IPS-18c (cell line): Measurements from ENCODE around the gene RAI14.

ENCODE experiments used
- H3K4me3 ChIP-seq: 2 replicates; pipeline ENCODE4 v1.7.0; 2013; ENCODE audit warnings: low read depth, mild to moderate bottlenecking, low read length, moderate library complexity; ENCODE audit not compliant: insufficient read depth
- H3K9me3 ChIP-seq: one replicate; pipeline ENCODE4 v1.6.1; 2013; ENCODE audit warnings: mild to moderate bottlenecking, low read length, moderate library complexity; ENCODE audit not compliant: control insufficient read depth, insufficient read depth

RAI14 gene

DNA sequence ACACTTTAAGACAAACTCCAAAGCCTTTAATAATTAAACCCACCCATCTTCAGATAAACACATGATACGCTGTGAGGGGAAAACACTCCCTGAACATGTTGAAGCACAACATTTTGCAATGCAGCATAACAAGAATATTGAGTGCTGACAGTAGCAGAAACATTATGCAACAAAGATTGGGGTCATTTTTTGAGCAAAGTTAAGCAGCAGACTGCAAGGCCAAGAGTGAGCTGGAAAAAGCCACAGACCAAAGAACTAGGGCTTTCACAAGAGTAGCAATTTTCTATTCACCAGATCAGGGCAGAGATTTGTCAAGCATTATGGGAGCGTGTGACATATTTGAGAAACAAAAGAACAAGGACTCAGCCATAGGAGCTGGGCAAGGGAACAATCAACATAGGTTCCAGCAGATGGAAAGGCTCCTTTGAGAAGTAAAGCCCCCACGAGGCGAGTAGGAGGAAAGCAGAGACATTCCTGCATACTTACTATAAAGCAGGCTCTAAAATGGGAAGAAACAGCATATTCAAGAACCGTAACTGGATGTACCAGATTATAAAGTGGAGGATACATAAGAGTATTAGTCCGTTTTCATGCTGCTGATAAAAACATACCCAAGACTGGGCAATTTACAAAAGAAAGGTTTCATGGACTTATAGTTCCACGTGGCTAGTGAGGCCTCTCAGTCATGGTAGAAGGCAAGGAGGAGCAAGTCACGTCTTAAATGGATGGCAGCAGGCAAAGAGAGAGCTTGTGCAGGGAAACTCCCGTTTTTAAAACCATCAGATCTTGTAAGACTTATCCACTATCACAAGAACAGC lies 178.1 kb downstream of the RAI14 start:
- no peak overlapping the region for H3K4me3 ChIP-seq

DNA sequence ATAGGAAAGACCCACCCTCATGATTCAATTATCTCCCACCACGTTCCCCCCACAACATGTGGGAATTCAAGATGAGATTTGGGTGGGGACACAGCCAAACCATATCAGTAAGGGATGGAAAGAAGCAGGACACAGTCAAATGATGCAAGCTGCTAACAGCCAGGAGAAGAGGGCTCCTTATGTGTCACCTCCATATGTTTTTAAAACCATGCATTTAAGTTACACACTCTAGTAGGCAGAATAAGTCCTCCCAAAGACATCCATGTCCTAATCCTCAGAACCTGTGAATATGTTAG lies 178.6 kb downstream of the RAI14 start:
- Histone ChIP-seq H3K9me3 (no peaks in the 10 kb centered on the region), H3K4me3 (no peak overlapping the region)

More for the DNA sequence above, 178.1 kb downstream of the RAI14 start:
- no peaks in the 10 kb centered on the region for H3K9me3 ChIP-seq

DNA sequence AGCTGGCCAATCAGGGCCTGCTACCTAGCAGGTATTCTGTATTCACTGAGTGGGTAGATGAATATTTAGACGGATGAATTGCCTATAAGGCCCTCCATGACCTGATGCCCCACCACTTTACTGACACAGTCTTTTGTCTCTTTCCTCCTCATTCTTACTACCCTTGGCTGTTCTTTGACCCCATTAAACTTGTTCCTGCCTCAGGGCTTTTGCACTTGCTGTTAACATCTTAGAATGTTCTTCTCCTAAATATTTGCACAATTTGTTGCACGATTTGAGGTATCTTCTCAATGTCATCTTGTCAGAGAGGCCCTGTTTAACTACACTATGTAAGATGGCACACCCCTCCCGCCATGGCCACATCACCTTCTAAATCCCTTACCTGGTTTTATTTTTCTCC lies 179.5 kb downstream of the RAI14 start:
- no peak overlapping the region for H3K4me3 ChIP-seq
- no peaks in the 10 kb centered on the region for H3K9me3 ChIP-seq

- peak within 1 kb of the TSS; percentile 67 for H3K4me3 ChIP-seq
- no peaks in the 10 kb centered on the region for H3K9me3 ChIP-seq
Measured at GRCh38 chr5:34838785-34839714, 182.9 kb downstream of the RAI14 start, which contains the start of gene TTC23L. Gene TTC23L (plus strand): TSS chr5:34839164. CDS start chr5:34840672, 1,508 bp downstream.

GRCh38 chr5:34841816-34842215 lies 185.7 kb downstream of the RAI14 start:
- Histone ChIP-seq H3K4me3 (no peak overlapping the region), H3K9me3 (no peaks in the 10 kb centered on the region)

DNA sequence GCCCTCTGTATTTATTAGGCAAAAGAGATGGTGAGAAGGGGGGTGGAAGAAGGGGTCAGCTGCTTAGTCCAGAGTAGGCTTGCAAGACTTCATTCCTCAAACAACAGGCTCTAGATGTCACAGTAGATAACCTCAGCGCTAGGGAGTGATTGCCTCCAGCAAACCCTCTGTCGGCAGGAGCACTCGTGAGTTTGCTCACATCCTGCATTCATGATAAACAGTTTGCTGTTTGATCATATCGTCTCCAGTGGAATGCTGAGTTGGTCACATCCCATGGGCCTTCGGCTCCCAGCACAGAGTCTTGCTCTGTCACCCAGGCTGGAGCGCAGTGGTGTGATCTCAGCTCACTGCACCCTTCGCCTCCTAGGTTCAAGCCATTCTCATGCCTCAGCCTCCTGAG lies 186.4 kb downstream of the RAI14 start:
- no peak overlapping the region for H3K4me3 ChIP-seq
- no peaks in the 10 kb centered on the region for H3K9me3 ChIP-seq

DNA sequence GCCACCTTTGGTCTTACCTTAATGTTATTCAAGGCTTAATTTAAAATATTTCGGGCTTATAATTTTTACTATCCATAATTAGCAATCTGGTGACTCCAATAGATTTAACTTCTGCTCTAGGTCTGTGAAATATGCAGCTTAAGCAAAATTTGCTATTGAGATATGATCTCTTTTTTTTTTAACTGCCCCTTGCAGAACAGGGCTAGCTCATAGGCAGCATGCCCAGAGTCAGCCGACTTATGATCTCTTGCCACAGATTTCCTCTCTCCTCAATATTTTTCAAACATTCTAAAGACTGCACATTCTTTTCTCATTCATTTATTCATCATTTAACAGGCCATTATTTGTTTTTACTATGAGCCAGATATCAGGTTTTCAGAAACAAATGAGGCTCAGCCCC lies 187.4 kb downstream of the RAI14 start:
- H3K9me3 ChIP-seq: no peaks in the 10 kb centered on the region
- no peak overlapping the region for H3K4me3 ChIP-seq

- no peak overlapping the region for H3K4me3 ChIP-seq
- no peaks in the 10 kb centered on the region for H3K9me3 ChIP-seq
Measured at GRCh38 chr5:34844106-34844505, 188.0 kb downstream of the RAI14 start.

DNA sequence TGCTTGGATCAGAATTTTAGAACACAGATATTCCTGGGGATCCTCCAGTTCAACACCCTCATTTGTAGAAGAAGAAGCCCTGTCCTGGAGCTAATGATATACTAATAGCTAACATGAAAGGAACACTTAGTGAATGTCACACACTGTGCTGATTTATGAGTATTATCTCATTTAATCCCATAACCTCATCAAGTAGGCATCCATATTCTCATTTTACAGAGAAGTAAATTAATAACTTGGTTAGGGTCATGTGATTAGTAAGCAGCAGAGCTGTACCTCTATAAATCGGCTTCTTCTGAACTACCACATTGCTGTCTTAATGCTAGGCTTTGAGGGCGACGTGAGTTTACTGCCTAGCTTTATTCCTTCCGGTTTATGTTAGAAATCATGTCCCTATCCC lies 188.9 kb downstream of the RAI14 start:
- no peak overlapping the region for H3K4me3 ChIP-seq

GRCh38 chr5:34847056-34847455 lies 190.9 kb downstream of the RAI14 start:
- no peaks in the 10 kb centered on the region for H3K9me3 ChIP-seq
- no peak overlapping the region for H3K4me3 ChIP-seq

More for the DNA sequence above, 188.9 kb downstream of the RAI14 start:
- H3K9me3 ChIP-seq: no peaks in the 10 kb centered on the region

GRCh38 chr5:34847552-34847951 lies 191.4 kb downstream of the RAI14 start:
- no peak overlapping the region for H3K4me3 ChIP-seq
- no peaks in the 10 kb centered on the region for H3K9me3 ChIP-seq

DNA sequence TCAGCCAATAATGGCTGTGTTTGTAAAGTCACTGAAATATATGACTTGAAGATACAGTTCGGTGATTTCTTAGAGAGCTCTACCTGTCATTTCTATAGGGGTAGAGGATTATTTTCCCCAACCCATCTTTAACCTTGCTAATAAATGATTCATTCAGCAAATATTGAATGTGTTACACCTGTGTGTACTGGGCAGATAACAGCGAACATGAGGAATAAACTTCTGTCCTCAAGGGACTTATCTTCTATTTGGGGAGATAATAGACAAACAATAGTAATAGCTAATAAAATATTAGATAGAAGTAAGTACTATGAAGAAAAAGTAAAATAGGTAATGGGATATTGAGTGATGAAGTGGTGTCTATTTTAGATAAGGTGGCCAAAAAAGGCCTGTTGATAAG lies 192.1 kb downstream of the RAI14 start:
- Histone ChIP-seq H3K9me3 (no peaks in the 10 kb centered on the region), H3K4me3 (no peak overlapping the region)

DNA sequence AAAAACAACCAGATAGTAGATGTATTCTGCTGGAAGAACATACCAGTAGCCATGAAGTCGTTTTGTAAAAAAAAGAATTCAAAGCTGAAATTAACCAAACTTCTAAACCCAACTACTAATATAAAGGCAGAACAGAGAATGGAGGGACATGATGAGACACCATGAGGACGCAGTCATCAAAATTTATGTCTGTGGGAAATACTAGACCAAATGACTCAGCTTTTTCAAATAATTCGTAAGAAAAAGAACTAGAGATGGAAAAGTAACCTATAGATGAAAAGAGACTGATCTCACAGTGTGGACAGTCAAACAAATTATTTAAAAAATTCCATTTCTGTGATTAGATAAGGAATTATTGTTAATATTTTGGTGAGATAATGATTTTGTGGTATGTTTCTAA lies 193.1 kb downstream of the RAI14 start:
- no peaks in the 10 kb centered on the region for H3K9me3 ChIP-seq
- H3K4me3 ChIP-seq: no peak overlapping the region

DNA sequence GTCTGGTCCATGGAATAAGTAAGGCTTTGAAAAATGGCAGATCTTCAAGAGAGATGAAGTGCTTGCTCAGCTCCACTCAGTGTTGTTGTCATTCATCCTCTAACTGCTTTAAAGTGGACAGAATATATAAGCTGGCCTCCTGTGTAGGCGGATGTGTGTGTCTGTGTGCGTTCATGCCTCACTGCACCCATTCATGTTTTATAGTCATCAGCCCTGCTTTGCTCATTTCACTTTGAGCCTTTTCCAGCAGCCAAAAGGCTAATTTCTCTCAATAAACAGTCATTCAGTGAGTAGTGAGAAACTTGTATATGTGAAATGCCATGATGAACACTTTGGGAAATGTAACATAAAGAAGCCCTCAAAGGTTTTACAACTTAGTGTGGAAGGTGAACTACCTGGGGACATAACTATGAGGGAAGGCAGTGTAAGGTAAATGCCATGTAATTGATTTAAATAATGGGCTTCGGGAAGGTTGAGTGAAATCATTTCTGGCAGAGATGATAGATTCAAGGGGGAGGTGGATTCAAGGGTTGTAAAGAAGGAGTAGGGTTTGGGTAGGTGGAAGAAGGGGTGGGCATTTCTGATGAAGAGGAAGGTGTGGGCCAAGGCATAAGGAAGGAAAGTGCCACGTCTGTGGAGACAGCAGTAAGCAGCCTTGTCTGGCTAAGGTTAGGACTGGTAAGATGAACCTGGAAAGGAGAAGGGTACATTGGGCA lies 198.5 kb downstream of the RAI14 start:
- Histone ChIP-seq H3K4me3 (no peak overlapping the region), H3K9me3 (no peaks in the 10 kb centered on the region)

- no peaks in the 10 kb centered on the region for H3K9me3 ChIP-seq
- no peak overlapping the region for H3K4me3 ChIP-seq
Measured at GRCh38 chr5:34857161-34857560, 201.0 kb downstream of the RAI14 start.

DNA sequence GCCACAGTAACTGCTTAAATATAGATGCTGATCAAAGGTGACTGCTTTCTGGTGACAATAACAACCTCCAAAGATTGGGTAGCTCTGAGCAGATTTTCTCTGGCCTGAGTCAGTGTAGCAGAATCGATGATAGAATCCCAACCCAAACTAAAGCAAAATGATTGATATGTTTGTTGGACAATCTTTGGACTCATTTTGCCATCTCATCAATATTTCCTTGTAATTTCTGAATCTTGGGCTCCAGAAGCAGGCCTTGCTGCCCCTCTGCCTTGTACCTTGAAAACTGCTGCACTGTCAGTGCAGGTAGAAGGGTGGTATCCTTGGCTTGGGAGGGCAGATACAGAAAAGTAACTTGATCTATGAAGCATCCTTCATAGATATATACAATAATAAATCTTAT lies 201.8 kb downstream of the RAI14 start:
- no peak overlapping the region for H3K4me3 ChIP-seq

GRCh38 chr5:34858790-34859189 lies 202.7 kb downstream of the RAI14 start:
- Histone ChIP-seq H3K9me3 (no peaks in the 10 kb centered on the region), H3K4me3 (no peak overlapping the region)

More for the DNA sequence above, 201.8 kb downstream of the RAI14 start:
- H3K9me3 ChIP-seq: no peaks in the 10 kb centered on the region
